AG04449 (cell line): ENCODE measurements around the gene A4GNT.
"Not testable (repeated sequence)": the region's sequence is repeated elsewhere in the genome, so short reads cannot be mapped to it uniquely, and the experiment has no call there.

Experiments
- CTCF ChIA-PET: fragments of 350-600 bp; formaldehyde crosslinking; extraction: SDS; loops from one replicate; lab custom pipeline; 2021; ENCODE audit warnings: antibody characterized with exemption; lab: Yijun Ruan, JAX
- POLR2A ChIA-PET: fragments of 400-600, 350-600 bp; formaldehyde crosslinking; extraction: SDS; loops from one replicate; lab custom pipeline; 2020; ENCODE audit warnings: antibody characterized with exemption, inconsistent platforms; lab: Yijun Ruan, JAX
- DNase-seq: peaks from one replicate; pipeline ENCODE4 v3.0.0-alpha.2; 2010; ENCODE audit warnings: low read depth, low spot score
- H3K4me3 ChIP-seq: 2 replicates; pipeline ENCODE4 v1.5.1; 2011; ENCODE audit warnings: low read depth, mild to moderate bottlenecking, control low read depth, low read length
- CTCF ChIP-seq: IDR thresholded peaks from one replicate; pipeline ENCODE4 v1.5.1; 2011; ENCODE audit warnings: mild to moderate bottlenecking, moderate library complexity, low read length, control low read depth, inconsistent platforms; ENCODE audit not compliant: insufficient read depth; ENCODE audit errors: missing control alignments

Gene A4GNT

GRCh38 chr3:138103466-138103865 is 28.7 kb downstream of the A4GNT start:
- DNase-seq: no peak
- ChIA-PET CTCF (no interaction called here), POLR2A (no interaction called here)
- no peak for TF ChIP-seq CTCF
- no peak overlapping the region for H3K4me3 ChIP-seq

GRCh38 chr3:138101351-138101940 is 30.7 kb downstream of the A4GNT start:
- POLR2A ChIA-PET, H3K4me3 ChIP-seq, DNase-seq: not testable (repeated sequence)
- TF ChIP-seq CTCF: peak; percentile 20
- CTCF ChIA-PET: interaction anchor here (0.6 to 1.9 kb wide), 9 partner anchors 8 to 32 kb away, joined by 3 to 6 read pairs (median 4); partner anchors contain the start of gene DZIP1L

DNA sequence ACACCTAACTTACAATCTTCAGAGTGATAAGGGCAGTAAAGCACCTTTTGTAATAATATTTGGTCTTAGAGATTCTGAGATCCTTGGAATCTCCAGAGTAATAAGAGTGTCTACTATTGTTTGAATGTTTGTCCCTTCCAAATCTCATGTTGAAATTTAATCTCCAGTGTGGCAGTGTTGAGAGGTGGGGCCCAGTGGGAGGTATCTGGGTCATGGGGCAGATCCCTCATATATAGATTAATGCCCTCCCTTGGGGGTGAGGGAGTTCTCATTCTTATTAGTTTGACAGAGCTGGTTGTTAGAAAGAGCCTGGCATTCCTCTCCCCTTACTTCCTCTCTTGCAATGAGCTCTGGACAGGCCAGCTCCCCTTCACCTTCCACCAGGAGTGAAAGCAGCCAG is 32.8 kb downstream of the A4GNT start:
- no peak overlapping the region for H3K4me3 ChIP-seq
- CTCF ChIA-PET: interaction anchor here (0.8 to 1.5 kb wide), 8 partner anchors 8 to 30 kb away, joined by 3 to 5 read pairs (median 4); partner anchors contain the start of gene DZIP1L
- POLR2A ChIA-PET: no interaction called here
- DNase-seq: no peak
- TF ChIP-seq CTCF: no peak

GRCh38 chr3:138097192-138098172 is 34.7 kb downstream of the A4GNT start:
- peak; percentile 44 for TF ChIP-seq CTCF
- H3K4me3 ChIP-seq: no peak overlapping the region
- no peak for DNase-seq
- ChIA-PET CTCF (interaction anchor here (0.9 kb wide), 1 partner anchor 35 kb away, joined by 3 read pairs; no protein-coding TSS in a partner anchor), POLR2A (no interaction called here)

GRCh38 chr3:138093721-138094120 is 38.5 kb downstream of the A4GNT start:
- DNase-seq: no peak
- H3K4me3 ChIP-seq: no peak overlapping the region
- CTCF ChIA-PET: interaction anchor here (0.7 to 2.3 kb wide), 7 partner anchors 8 to 324 kb away, joined by 3 to 13 read pairs (median 4); partner anchors contain the start of gene DZIP1L
- no peak for TF ChIP-seq CTCF
- POLR2A ChIA-PET: interaction anchor here (1.3 kb wide), 1 partner anchor 22 kb away, joined by 3 read pairs; the partner anchor contains the start of gene DZIP1L
